RWPE1 (cell line): ENCODE results near the gene OR13C4.
"Not testable (repeated sequence)": the region's sequence is repeated elsewhere in the genome, so short reads cannot be mapped to it uniquely, and the experiment has no call there.

Experiments
- CTCF ChIA-PET: fragments of 350-600 bp; sonication (Branson Sonifier 250); formaldehyde crosslinking; extraction: SDS; loops from one replicate; lab custom pipeline; 2021; lab: Yijun Ruan, JAX
- POLR2A ChIA-PET: fragments of 400-600 bp; formaldehyde crosslinking; extraction: SDS; loops from one replicate; lab custom pipeline; 2020; ENCODE audit warnings: antibody characterized with exemption; ENCODE audit not compliant: low non-redundant PET; lab: Yijun Ruan, JAX
- DNase-seq: peaks from one replicate; pipeline ENCODE4 v3.0.0; 2012; ENCODE audit warnings: low spot score
- H3K27ac ChIP-seq: fragments of 450-650 bp; 2 replicates; pipeline ENCODE4 v1.5.1; 2017
- CTCF ChIP-seq: fragments of 450-650 bp; conservative IDR thresholded peaks from 2 replicates; pipeline ENCODE4 v1.5.1; 2017; ENCODE audit warnings: low read depth, mild to moderate bottlenecking

OR13C4 gene

DNA sequence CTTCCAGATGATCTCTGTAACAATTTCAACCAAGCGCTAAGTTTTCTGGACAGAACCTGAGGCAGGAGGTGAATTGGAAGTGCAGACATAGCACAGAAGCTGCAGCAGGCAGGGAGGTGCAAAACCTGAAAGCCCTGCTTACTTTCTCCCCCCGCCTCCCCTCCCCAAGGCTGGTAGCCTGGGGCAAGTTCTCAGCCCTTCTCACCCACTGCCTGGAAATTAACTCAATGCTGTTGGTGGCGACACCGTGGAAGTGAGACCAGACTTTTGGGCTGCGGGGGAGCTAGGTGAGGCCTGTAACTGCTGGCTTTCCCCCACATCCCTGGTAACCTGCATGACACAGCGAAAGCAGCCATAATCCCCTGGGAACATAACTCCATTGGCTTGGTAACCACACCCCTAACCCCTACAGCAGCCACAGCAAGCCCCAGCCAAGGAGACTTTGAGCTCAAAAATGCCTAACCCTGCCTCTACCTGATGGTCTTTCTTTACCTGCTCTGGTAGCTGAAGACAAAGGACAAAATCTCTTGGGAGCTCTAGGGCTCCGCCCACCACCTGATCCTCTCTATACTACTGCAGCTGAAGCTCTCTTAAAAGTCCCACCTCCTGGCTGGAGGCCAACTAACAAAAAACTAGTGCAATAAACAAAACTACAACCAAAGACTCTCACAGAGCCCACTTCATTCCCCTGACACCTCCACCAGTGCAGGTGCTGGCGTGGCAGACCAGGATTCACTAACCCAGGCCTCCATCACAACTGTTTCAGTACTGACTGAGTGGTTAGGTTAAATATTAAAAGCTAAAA lies 30.0 kb upstream of the OR13C4 start:
- CTCF ChIA-PET: interaction anchor here (0.6 kb wide), 1 partner anchor 14 kb away, joined by 3 read pairs; no protein-coding TSS in a partner anchor

GRCh38 chr9:104555521-104555920 lies 28.5 kb upstream of the OR13C4 start:
- ChIA-PET POLR2A (no interaction called here), CTCF (no interaction called here)
- no peak for DNase-seq
- no peak for TF ChIP-seq CTCF
- H3K27ac ChIP-seq: no peak overlapping the region

More for the DNA sequence above, 30.0 kb upstream of the OR13C4 start:
- POLR2A ChIA-PET: no interaction called here
- TF ChIP-seq CTCF: no peak
- no peak for DNase-seq
- H3K27ac ChIP-seq: no peak overlapping the region

- no peak overlapping the region for H3K27ac ChIP-seq
- ChIA-PET CTCF (no interaction called here), POLR2A (no interaction called here)
- TF ChIP-seq CTCF: no peak
- no peak for DNase-seq
Observed at GRCh38 chr9:104553261-104553660, 26.3 kb upstream of the OR13C4 start.

DNA sequence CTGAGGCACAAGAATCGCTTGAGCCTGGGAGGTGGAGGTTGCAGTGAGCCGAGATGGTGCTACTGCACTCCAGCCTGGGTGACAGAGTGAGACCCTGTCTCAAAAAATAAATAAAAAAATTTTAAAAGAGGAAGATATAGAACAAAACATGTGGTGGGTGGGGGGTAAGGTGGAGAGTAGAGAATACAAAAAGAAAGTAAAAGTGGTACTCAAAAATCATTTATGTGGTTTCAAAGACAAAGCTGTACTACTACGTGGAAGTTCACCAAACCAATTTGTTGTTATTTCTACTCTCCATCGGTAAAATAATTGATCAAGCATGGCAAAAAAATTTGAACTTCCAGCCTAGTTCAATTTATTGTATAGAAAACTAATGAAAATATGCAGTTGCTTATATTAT lies 17.6 kb upstream of the OR13C4 start:
- H3K27ac ChIP-seq: no peak overlapping the region
- no peak for DNase-seq
- ChIA-PET CTCF (interaction anchor here (0.8 to 1.3 kb wide), 2 partner anchors 14 to 242 kb away, joined by 3 to 4 read pairs; no protein-coding TSS in a partner anchor), POLR2A (no interaction called here)
- TF ChIP-seq CTCF: no peak

DNA sequence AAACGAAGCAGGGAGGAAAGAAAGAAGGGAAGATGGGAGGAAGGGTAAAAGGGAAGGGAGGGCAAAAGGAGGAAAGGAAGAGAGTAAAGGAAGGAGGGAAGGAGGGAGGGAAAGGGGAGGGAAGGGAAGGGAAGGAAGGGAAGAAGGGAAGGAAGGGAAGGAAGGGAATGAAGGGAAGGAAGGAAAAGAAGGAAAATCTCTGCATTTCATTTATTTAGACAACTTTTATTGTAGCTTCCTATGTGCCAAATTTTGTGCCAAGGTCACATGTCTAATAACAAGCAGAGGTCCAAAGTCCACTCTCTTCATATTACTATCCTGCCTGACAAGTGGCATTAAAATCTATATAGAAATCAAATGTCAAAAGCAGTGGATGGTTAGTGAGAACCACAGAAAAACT lies 12.3 kb upstream of the OR13C4 start:
- CTCF ChIA-PET: interaction anchor here (0.7 kb wide), 1 partner anchor 363 kb away, joined by 5 read pairs; no protein-coding TSS in a partner anchor
- no peak for TF ChIP-seq CTCF
- DNase-seq: no peak
- H3K27ac ChIP-seq: no peak overlapping the region
- POLR2A ChIA-PET: no interaction called here

- no peak within 1 kb of the TSS for H3K27ac ChIP-seq
- DNase-seq: no peak
- ChIA-PET CTCF (no interaction called here), POLR2A (no interaction called here)
- TF ChIP-seq CTCF: no peak
Observed at GRCh38 chr9:104536756-104537155, 9.7 kb upstream of the OR13C4 start, which contains the start of gene OR13C3. Gene OR13C3 (minus strand): TSS chr9:104536856. CDS start chr9:104536723, 133 bp downstream.

GRCh38 chr9:104520241-104520640 lies 6.8 kb downstream of the OR13C4 start:
- POLR2A ChIA-PET: not testable (repeated sequence)

More at GRCh38 chr9:104520241-104520640, 6.8 kb downstream of the OR13C4 start:
- H3K27ac ChIP-seq, DNase-seq, CTCF ChIA-PET: not testable (repeated sequence)
